Stomach (tissue), 4 donors: ENCODE data around the gene MMP3.

Source experiments
- POLR2AphosphoS5 ChIP-seq, 3 donors: sonication (generic); formaldehyde crosslinking; IDR thresholded peaks; one replicate each; pipeline ENCODE4 v1.6.1; 2016; ENCODE audit warnings: antibody characterized with exemption in 3 of 3
- TF ChIP-seq, protein P1 (sequence below), 7 experiments: fragments of 450-650 bp in 4 of 7; fragments of 200-600 bp in 3 of 7; sonication (generic) in 3 of 7; IDR thresholded peaks; one replicate each; pipeline ENCODE4 v1.5.1; 2016 to 2019; ENCODE audit warnings: antibody characterized with exemption in 7 of 7, control low read depth in 2 of 7, mild to moderate bottlenecking in 1 of 7

DNA sequence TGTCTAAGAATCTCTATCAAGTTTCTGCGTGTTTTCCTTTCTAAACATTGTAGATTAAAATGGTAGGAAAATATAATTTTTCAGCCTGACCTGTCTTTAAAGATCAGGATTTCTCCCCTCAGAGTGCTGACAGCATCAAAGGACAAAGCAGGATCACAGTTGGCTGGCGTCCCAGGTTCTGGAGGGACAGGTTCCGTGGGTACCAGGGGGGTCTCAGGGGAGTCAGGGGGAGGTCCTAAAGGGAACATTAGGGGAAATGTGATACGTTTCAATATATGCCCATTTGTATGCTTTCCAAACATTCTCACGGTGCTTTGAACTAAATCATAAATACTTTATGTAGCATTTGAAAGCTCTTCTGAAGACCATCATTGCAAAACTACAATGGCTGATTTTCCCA is 3.4 kb downstream of the MMP3 start:
- TF ChIP-seq, protein P1, sequence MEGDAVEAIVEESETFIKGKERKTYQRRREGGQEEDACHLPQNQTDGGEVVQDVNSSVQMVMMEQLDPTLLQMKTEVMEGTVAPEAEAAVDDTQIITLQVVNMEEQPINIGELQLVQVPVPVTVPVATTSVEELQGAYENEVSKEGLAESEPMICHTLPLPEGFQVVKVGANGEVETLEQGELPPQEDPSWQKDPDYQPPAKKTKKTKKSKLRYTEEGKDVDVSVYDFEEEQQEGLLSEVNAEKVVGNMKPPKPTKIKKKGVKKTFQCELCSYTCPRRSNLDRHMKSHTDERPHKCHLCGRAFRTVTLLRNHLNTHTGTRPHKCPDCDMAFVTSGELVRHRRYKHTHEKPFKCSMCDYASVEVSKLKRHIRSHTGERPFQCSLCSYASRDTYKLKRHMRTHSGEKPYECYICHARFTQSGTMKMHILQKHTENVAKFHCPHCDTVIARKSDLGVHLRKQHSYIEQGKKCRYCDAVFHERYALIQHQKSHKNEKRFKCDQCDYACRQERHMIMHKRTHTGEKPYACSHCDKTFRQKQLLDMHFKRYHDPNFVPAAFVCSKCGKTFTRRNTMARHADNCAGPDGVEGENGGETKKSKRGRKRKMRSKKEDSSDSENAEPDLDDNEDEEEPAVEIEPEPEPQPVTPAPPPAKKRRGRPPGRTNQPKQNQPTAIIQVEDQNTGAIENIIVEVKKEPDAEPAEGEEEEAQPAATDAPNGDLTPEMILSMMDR (IDR thresholded peaks at IDR 0.05): no peak
- TF ChIP-seq POLR2AphosphoS5 (IDR thresholded peaks at IDR 0.05): no peak
